Neuron (in vitro differentiated cells): ENCODE results near the gene GNPDA1.

Source experiments
- H2AFZ ChIP-seq: one replicate; pipeline ENCODE4 v1.6.1; 2013; ENCODE audit warnings: low read depth, mild to moderate bottlenecking, inconsistent platforms, low read length, moderate library complexity
- H3K27me3 ChIP-seq: one replicate; pipeline ENCODE4 v1.6.1; 2013; ENCODE audit warnings: low read length; ENCODE audit not compliant: insufficient read depth
- H3K36me3 ChIP-seq: one replicate; pipeline ENCODE4 v1.6.1; 2013; ENCODE audit warnings: low read length; ENCODE audit not compliant: insufficient read depth
- H3K4me1 ChIP-seq: one replicate; pipeline ENCODE4 v1.6.1; 2013; ENCODE audit warnings: low read length; ENCODE audit not compliant: insufficient read depth
- H3K4me3 ChIP-seq: 2 replicates; pipeline ENCODE4 v1.5.1; 2013; ENCODE audit warnings: mild to moderate bottlenecking, low read length, moderate library complexity
- H3K9me3 ChIP-seq: one replicate; pipeline ENCODE4 v1.6.1; 2013; ENCODE audit warnings: low read length

GNPDA1 gene

GRCh38 chr5:142014911-142015584, 2.2 kb upstream of the GNPDA1 start:
- Histone ChIP-seq H3K4me3 (no peak overlapping the region), H3K9me3 (no peaks in the 10 kb centered on the region), H2AFZ (no peak overlapping the region), H3K4me1 (no peaks in the 10 kb centered on the region), H3K27me3 (no peaks in the 10 kb centered on the region), H3K36me3 (no peaks in the 10 kb centered on the region)

- Histone ChIP-seq H2AFZ (no peak overlapping the region), H3K4me3 (no peak overlapping the region), H3K27me3 (no peaks in the 10 kb centered on the region), H3K4me1 (no peaks in the 10 kb centered on the region), H3K9me3 (no peaks in the 10 kb centered on the region), H3K36me3 (no peaks in the 10 kb centered on the region)
Measured at GRCh38 chr5:142013734-142014521, 1.1 kb upstream of the GNPDA1 start.

- H3K36me3 ChIP-seq: no peaks in the 10 kb centered on the region
- H3K27me3 ChIP-seq: no peaks in the 10 kb centered on the region
- H2AFZ ChIP-seq: no peak overlapping the region
- H3K9me3 ChIP-seq: no peaks in the 10 kb centered on the region
- no peaks in the 10 kb centered on the region for H3K4me1 ChIP-seq
- peak overlapping the region; percentile 36 for H3K4me3 ChIP-seq
Measured at GRCh38 chr5:142012186-142012785, 541 bp downstream of the GNPDA1 start.

GRCh38 chr5:142011572-142012185, 1.1 kb downstream of the GNPDA1 start:
- no peak overlapping the region for H3K4me3 ChIP-seq
- H3K9me3 ChIP-seq: no peaks in the 10 kb centered on the region
- H3K4me1 ChIP-seq: no peaks in the 10 kb centered on the region
- H3K27me3 ChIP-seq: no peaks in the 10 kb centered on the region
- H3K36me3 ChIP-seq: no peaks in the 10 kb centered on the region
- H2AFZ ChIP-seq: no peak overlapping the region

GRCh38 chr5:142009886-142010285, 2.9 kb downstream of the GNPDA1 start:
- H3K4me1 ChIP-seq: no peaks in the 10 kb centered on the region
- no peak overlapping the region for H2AFZ ChIP-seq
- H3K9me3 ChIP-seq: no peaks in the 10 kb centered on the region
- H3K36me3 ChIP-seq: no peaks in the 10 kb centered on the region
- H3K27me3 ChIP-seq: no peaks in the 10 kb centered on the region
- H3K4me3 ChIP-seq: no peak overlapping the region

- Histone ChIP-seq H3K9me3 (no peaks in the 10 kb centered on the region), H2AFZ (no peak overlapping the region), H3K36me3 (no peaks in the 10 kb centered on the region), H3K4me1 (no peaks in the 10 kb centered on the region), H3K4me3 (no peak overlapping the region), H3K27me3 (no peaks in the 10 kb centered on the region)
Measured at GRCh38 chr5:142008813-142009212, 4.0 kb downstream of the GNPDA1 start.

- Histone ChIP-seq H2AFZ (no peak overlapping the region), H3K4me1 (no peaks in the 10 kb centered on the region), H3K9me3 (no peaks in the 10 kb centered on the region), H3K36me3 (peaks cover 6% of the 10 kb centered on the region), H3K27me3 (no peaks in the 10 kb centered on the region), H3K4me3 (no peak overlapping the region)
Measured at GRCh38 chr5:142007237-142007544, 5.6 kb downstream of the GNPDA1 start.

GRCh38 chr5:142006363-142007236, 6.2 kb downstream of the GNPDA1 start:
- Histone ChIP-seq H3K27me3 (no peaks in the 10 kb centered on the region), H3K36me3 (peaks cover 6% of the 10 kb centered on the region), H2AFZ (no peak overlapping the region), H3K9me3 (no peaks in the 10 kb centered on the region), H3K4me3 (no peak overlapping the region), H3K4me1 (no peaks in the 10 kb centered on the region)

GRCh38 chr5:142003266-142003800, 9.5 kb downstream of the GNPDA1 start:
- H3K4me3 ChIP-seq: no peak overlapping the region
- H3K9me3 ChIP-seq: no peaks in the 10 kb centered on the region
- H3K27me3 ChIP-seq: no peaks in the 10 kb centered on the region
- no peaks in the 10 kb centered on the region for H3K4me1 ChIP-seq
- H3K36me3 ChIP-seq: peaks cover 9% of the 10 kb centered on the region
- H2AFZ ChIP-seq: no peak overlapping the region

- Histone ChIP-seq H3K36me3 (peaks cover 9% of the 10 kb centered on the region), H3K4me1 (no peaks in the 10 kb centered on the region), H3K4me3 (no peak overlapping the region), H3K27me3 (no peaks in the 10 kb centered on the region), H3K9me3 (no peaks in the 10 kb centered on the region), H2AFZ (no peak overlapping the region)
Measured at GRCh38 chr5:142000704-142001484, 11.9 kb downstream of the GNPDA1 start.

- Histone ChIP-seq H3K4me3 (no peak overlapping the region), H3K9me3 (no peaks in the 10 kb centered on the region), H2AFZ (no peak overlapping the region), H3K36me3 (peaks cover 9% of the 10 kb centered on the region), H3K27me3 (no peaks in the 10 kb centered on the region), H3K4me1 (no peaks in the 10 kb centered on the region)
Measured at GRCh38 chr5:142000173-142000572, 12.7 kb downstream of the GNPDA1 start.
